ENCODE results near the gene ACTG1. TPM values are rescaled to one million over a fixed set of nuclear protein-coding genes. Genes with fewer than 3 reads are reported as not detected.

ACTG1 gene
- total and polyA plus RNA-seq, 2 of the 4 experiments (the other 2 are of a cell fraction) = 10,907 to 15,732 TPM

DNA sequence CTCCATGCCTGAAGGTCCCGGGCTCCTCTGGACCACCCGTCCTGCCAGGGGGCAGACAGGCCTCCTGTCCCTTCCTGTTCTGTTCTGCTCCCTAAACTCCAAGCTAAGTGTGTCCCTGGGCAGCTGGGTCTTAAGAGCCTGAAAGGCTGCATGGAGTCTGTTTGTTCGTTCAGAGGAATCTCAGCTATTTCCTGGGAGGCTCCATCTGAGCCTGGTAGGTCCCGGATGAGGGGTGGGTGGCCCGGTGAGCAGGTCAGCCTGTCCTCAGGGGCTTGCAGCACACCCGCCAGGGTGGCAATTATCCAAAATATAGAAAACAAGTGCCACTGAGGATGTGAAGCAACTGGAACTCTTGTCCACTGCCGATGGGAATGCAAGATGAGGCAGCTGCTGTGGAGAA is 12.6 kb downstream of the ACTG1 start:
- Histone ChIP-seq H3K27me3 (ENCODE audit: control insufficient read depth, insufficient read depth, low read length) (peaks cover 4% of the 10 kb centered on the region), H3K4me1 (ENCODE audit: control insufficient read depth, insufficient read depth, low read length) (peaks cover 8% of the 10 kb centered on the region), H4K8ac (ENCODE audit: low read depth in 2 of 2, low read length in 2 of 2) (peak overlapping the region; percentile 51 to 58; a peak in 3 of 4 replicates), H2AFZ (replicated peaks; ENCODE audit: low read length, poor library complexity) (peak overlapping the region; percentile 86), H2BK120ac (ENCODE audit: low read depth, low read length) (peak overlapping the region; percentile 59; the same call in 1 of the 2 replicates), H2AK5ac (ENCODE audit: low read depth, low read length) (peak overlapping the region; percentile 49; the same call in 1 of the 2 replicates), H4K5ac (ENCODE audit: low read depth, low read length) (peak overlapping the region; percentile 19), H3K56ac (ENCODE audit: extremely low read depth, insufficient read depth, low read length) (no peak overlapping the region), H4K20me1 (ENCODE audit: insufficient read depth, low read length) (no peaks in the 10 kb centered on the region), H2BK20ac (ENCODE audit: low read depth, low read length) (no peak overlapping the region; the same call in 1 of the 2 replicates), H3K79me1 (ENCODE audit: low read depth in 1 of 2, low read length in 2 of 2) (no peaks in the 10 kb centered on the region), H2BK15ac (ENCODE audit: low read depth, low read length) (no peak overlapping the region), H3K9me1 (ENCODE audit: insufficient read depth, low read length) (no peaks in the 10 kb centered on the region), H3K4me2 (ENCODE audit: low read depth, low read length) (no peak overlapping the region), H3K4ac (ENCODE audit: low read depth, low read length) (peak overlapping the region; percentile 73), H4K91ac (ENCODE audit: insufficient read depth, low read depth, low read length) (peak overlapping the region; percentile 52), H3K18ac (ENCODE audit: low read depth, low read length) (no peak overlapping the region), H3K14ac (replicated peaks; ENCODE audit: low read depth, low read length) (no peak overlapping the region), H3K9me3 (ENCODE audit: control insufficient read depth, insufficient read depth, low read length) (no peaks in the 10 kb centered on the region), H3K27ac (ENCODE audit: insufficient read depth, low read length) (no peak overlapping the region), H3K4me3 (ENCODE audit: insufficient read depth, low read depth, low read length) (no peak overlapping the region), H3K23ac (ENCODE audit: low read depth, low read length) (no peak overlapping the region), H2AK9ac (replicated peaks; ENCODE audit: low read depth, low read length, poor library complexity) (peak overlapping the region; percentile 82), H3K36me3 (ENCODE audit: control insufficient read depth, insufficient read depth, low read length) (no peaks in the 10 kb centered on the region), H2BK5ac (ENCODE audit: low read depth, low read length, poor library complexity, severe bottlenecking) (no peak overlapping the region), H3K9ac (ENCODE audit: low read depth, low read length) (peak overlapping the region; percentile 11; the same call in 1 of the 2 replicates)
- no peak for TF ChIP-seq POLR2A (IDR thresholded peaks at IDR 0.05; ENCODE audit: low read depth, low read length)
- TF ChIP-seq MAZ (IDR thresholded peaks at IDR 0.05; ENCODE audit: borderline replicate concordance, low read depth, low read length) = no peak
- TF ChIP-seq CTCF (conservative IDR thresholded peaks at IDR 0.05; ENCODE audit: low read depth, low read length) = no peak
- TF ChIP-seq RAD21 (IDR thresholded peaks at IDR 0.05; ENCODE audit: low read length) = no peak
- TF ChIP-seq RCOR1 (IDR thresholded peaks at IDR 0.05; ENCODE audit: insufficient replicate concordance, low read length) = no peak
- TF ChIP-seq CEBPB (IDR thresholded peaks at IDR 0.05; ENCODE audit: low read depth, low read length) = no peak
- TF ChIP-seq MXI1 (IDR thresholded peaks at IDR 0.05; ENCODE audit: borderline replicate concordance, low read depth, low read length) = no peak
- TF ChIP-seq BHLHE40 (IDR thresholded peaks at IDR 0.05; ENCODE audit: low read depth, low read length) = no peak
- TF ChIP-seq SMC3 (IDR thresholded peaks at IDR 0.05; ENCODE audit: low read depth, low read length) = no peak
- TF ChIP-seq RFX5 (IDR thresholded peaks at IDR 0.05; ENCODE audit: low read depth, low read length) = no peak
- no peak for TF ChIP-seq USF2 (IDR thresholded peaks at IDR 0.05; ENCODE audit: low read depth, low read length)
- TF ChIP-seq CHD1 (IDR thresholded peaks at IDR 0.05; ENCODE audit: low read depth, low read length) = no peak
- TF ChIP-seq FOS (IDR thresholded peaks at IDR 0.05; ENCODE audit: low read depth, low read length) = no peak
- 27% methylated on average over 3 of the region's 7 CpGs; no CpG with 5 or more reads in 1 of the 2 experiments for WGBS, 2 experiments (ENCODE audit: extremely low coverage in 2 of 2, insufficient read length in 1 of 2)
- in situ Hi-C loops (cut with MboI; ENCODE audit: low sequenced_read_pairs) (no loop called here), intact Hi-C loops (cut with micrococcal nuclease) (no loop called here), dilution Hi-C loops (cut with HindIII; ENCODE audit: low sequenced_read_pairs, unreplicated experiment) (no loop called here)
- POLR2A ChIA-PET (ENCODE audit: unreplicated experiment) = interaction anchor here (0.9 kb wide), 2 partner anchors 9 to 11 kb away, joined by 3 to 4 read pairs; no protein-coding TSS in a partner anchor
- ATAC-seq (ENCODE audit: low read depth) (peak; percentile 71), DNase-seq (no peak)
- CTCF ChIA-PET = interaction anchor here (1.3 kb wide), 1 partner anchor 12 kb away, joined by 4 read pairs; no protein-coding TSS in a partner anchor
- BruUV-seq (replicated peaks) = no TSS peak
